Measurements from ENCODE around the gene HIRIP3.

HIRIP3 gene

DNA sequence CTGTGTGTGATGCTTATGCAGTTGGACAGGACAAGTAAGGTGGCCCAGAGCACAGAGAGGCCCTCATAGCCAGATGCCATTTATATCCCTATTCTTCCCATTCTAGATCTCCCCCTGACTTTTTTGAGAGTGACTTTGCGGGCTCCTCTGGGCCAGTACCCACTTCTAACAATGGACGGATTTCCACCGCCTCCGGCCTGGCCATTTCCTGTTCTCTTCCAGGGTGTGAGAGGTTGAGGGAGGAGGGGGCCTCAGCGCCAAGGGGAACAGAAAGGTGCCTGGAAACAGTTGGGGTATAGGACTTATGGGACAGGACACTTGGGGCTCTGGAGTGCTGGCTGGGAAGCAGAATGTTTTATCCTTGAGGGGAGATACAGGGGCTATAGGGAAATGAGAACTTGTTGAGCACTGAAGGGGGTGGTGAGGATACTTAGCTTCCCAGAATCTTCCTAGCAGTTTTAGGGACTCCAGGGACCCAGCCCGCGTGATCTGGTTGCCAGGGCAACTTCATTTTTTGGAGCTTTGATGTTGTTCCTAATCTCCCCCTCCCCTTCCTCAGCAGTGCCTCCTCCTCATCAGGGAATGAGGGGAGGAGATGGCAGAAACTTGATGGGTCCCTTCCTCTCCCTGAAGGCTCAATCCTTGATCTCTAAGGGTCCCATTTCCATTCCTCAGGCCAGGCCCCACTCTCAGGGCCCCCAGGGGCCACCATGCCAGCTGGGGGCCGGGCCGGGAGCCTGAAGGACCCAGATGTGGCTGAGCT is 18.2 kb downstream of the HIRIP3 start:
- TF ChIP-seq ZFX (IDR thresholded peaks at IDR 0.05; ENCODE audit: borderline replicate concordance) = no peak
- H3K27ac ChIP-seq = no peak overlapping the region

DNA sequence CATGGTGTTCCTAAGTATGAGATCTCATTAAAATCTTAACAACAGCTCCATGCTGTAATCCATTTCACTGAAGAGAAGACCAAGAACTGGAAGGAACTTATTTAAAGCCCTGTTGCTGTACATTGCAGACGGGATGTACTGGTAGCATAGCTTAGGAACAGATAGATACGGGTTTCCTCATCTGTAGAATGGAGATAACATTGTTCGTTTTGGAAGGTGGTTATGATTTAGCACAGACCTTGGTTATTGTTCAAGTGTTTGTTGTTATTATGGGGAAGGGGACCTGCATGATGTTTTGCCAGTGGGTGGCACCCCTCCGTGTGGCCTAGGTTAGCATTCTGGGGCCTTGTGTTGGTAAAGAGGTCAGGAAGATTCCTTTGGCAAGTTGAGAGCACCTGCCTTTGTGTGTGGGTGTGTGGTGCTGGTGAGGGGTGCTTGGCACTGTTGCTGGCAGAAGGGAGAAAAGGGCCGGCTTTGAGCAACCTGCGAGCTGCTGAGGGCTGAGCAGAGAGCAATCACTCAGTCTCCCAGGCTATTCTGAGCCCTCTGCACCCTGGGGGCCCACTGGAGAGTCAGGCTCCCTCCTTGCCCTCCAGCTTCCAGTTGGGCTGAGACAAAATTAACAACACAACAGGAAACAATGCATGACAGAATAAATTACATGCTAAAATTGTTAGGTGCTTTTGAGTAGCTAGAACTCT is 19.5 kb downstream of the HIRIP3 start:
- H3K27ac ChIP-seq = peak overlapping the region; percentile 84; the same call in 1 of the 2 replicates
- TF ChIP-seq CTCF (IDR thresholded peaks at IDR 0.05) (no peak), ZFX (IDR thresholded peaks at IDR 0.05; ENCODE audit: borderline replicate concordance) (no peak)

GRCh38 chr16:29975134-29975538 is 20.3 kb downstream of the HIRIP3 start:
- TF ChIP-seq ZFX (IDR thresholded peaks at IDR 0.05; ENCODE audit: borderline replicate concordance) (no peak), CTCF (IDR thresholded peaks at IDR 0.05) (no peak)
- H3K27ac ChIP-seq = peak overlapping the region; percentile 84; the same call in 1 of the 2 replicates

DNA sequence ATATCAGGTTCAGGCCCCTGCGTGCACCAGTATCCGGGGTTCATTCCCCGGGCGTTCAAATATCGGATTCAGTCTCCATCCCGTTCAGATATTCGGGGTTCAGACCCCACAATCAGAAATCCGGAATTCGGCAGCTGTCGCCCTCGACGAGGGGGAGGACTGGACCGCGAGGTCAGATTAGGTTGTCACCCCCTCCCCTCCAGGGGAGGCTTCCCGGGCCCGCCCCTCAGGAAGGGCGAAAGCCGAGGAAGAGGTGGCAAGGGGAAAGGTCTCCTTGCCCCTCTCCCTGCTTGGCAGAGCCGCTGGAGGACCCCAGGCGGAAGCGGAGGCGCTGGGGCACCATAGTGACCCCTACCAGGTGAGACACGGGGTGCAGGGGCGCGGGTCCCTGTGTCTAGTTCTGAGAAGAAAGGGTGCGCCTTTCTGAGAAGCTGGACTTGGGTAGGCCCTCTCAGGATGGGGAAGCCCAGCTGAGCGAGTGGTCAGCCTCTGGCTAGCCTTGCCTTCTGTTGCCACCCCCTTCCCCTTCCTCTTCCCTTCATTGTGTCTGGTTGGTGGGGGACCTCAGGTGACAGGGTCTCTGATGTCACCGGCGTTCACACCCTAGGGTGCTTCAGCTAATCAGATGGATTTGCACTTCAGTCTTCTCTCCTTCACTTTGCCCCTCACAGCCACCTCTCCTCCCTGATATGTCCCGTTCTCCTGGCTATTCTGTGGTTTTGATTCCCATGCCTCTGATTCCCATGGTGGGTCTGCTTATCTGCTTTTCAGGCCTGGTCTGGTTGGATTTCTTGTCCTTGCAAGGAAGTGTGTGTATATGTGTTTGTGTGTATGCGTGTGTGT is 20.9 kb downstream of the HIRIP3 start:
- peak overlapping the region; percentile 84 for H3K27ac ChIP-seq
- TF ChIP-seq ZFX (IDR thresholded peaks at IDR 0.05; ENCODE audit: borderline replicate concordance) = no peak
- TF ChIP-seq CTCF (IDR thresholded peaks at IDR 0.05) = no peak

- H3K27ac ChIP-seq = peak within 1 kb of the TSS; percentile 84
- TF ChIP-seq ZFX (IDR thresholded peaks at IDR 0.05; ENCODE audit: borderline replicate concordance) (no peak), CTCF (IDR thresholded peaks at IDR 0.05) (no peak)
Observed at GRCh38 chr16:29973384-29974246, 21.8 kb downstream of the HIRIP3 start, which contains the start of gene TAOK2. TSS of gene TAOK2 (plus strand) at chr16:29973868. CDS start at chr16:29977773, 3,905 bp downstream.

- no peak for TF ChIP-seq ZFX (IDR thresholded peaks at IDR 0.05; ENCODE audit: borderline replicate concordance)
- TF ChIP-seq CTCF (IDR thresholded peaks at IDR 0.05) = no peak
- peak overlapping the region; percentile 84 for H3K27ac ChIP-seq
Observed at GRCh38 chr16:29972992-29973383, 22.4 kb downstream of the HIRIP3 start.

Measured in 22Rv1 (cell line).